ENCODE results near the gene RSL1D1.

GRCh38 chr16:11792410-11793241, 58.7 kb downstream of the RSL1D1 start:
- TF ChIP-seq CTCF (IDR thresholded peaks at IDR 0.05; ENCODE audit: control extremely low read depth in 1 of 3, insufficient read depth in 1 of 3, low read depth in 1 of 3, low read length in 3 of 3) (no peak), POLR2AphosphoS5 (IDR thresholded peaks at IDR 0.05; ENCODE audit: low read depth, low read length) (no peak), CHD1 (IDR thresholded peaks at IDR 0.05; ENCODE audit: low read depth, low read length) (no peak), SP1 (IDR thresholded peaks at IDR 0.05; ENCODE audit: low read depth, low read length) (no peak), CHD7 (IDR thresholded peaks at IDR 0.05; ENCODE audit: insufficient replicate concordance, low read length) (no peak), MAX (IDR thresholded peaks at IDR 0.05) (no peak), YY1 (IDR thresholded peaks at IDR 0.05; ENCODE audit: low read depth, low read length) (no peak)

Data from H1 (cell line).